Gastrocnemius medialis (tissue), 4 donors: ENCODE data around the gene EIF4E3. TPM values are rescaled to one million over a fixed set of nuclear protein-coding genes. Genes with fewer than 3 reads are reported as not detected.

ENCODE experiments used
- ATAC-seq, 2 donors: fragments of 150-250 bp; one replicate each; pipeline ENCODE4 v1.9.1; 2016
- DNase-seq, 2 donors: peaks; one replicate each; pipeline ENCODE4 v3.0.0-alpha.2; 2019
- H3K27ac ChIP-seq, 4 donors: fragments of 200-600 bp; sonication (generic); 1 replicate in 1 of 4; 2 replicates in 3 of 4; pipeline ENCODE4 v1.5.1; 2016 to 2018; ENCODE audit warnings: mild to moderate bottlenecking in 2 of 4, moderate library complexity in 1 of 4
- H3K27me3 ChIP-seq, 3 donors: fragments of 200-600 bp; sonication (generic) in 2 of 3; 1 replicate in 1 of 3; 2 replicates in 2 of 3; pipeline versions ENCODE4 v1.5.1 to v1.6.0; 2016 to 2019; ENCODE audit warnings: mild to moderate bottlenecking in 1 of 3, moderate library complexity in 1 of 3
- H3K36me3 ChIP-seq, 2 donors: fragments of 200-600 bp; sonication (generic) in 1 of 2; one replicate each; pipeline ENCODE4 v1.5.1; 2017 to 2018
- H3K4me1 ChIP-seq, 2 donors: fragments of 200-600 bp; sonication (generic) in 1 of 2; one replicate each; pipeline ENCODE4 v1.5.1; 2016 to 2017; ENCODE audit warnings: mild to moderate bottlenecking in 2 of 2
- H3K4me3 ChIP-seq, 4 donors: fragments of 200-600 bp; sonication (generic) in 3 of 4; 1 replicate in 1 of 4; 2 replicates in 3 of 4; pipeline ENCODE4 v1.5.1; 2016 to 2019; ENCODE audit warnings: mild to moderate bottlenecking in 2 of 4
- H3K9me3 ChIP-seq, 3 donors: fragments of 200-600 bp; sonication (generic) in 2 of 3; 1 replicate in 1 of 3; 2 replicates in 2 of 3; pipeline ENCODE4 v1.5.1; 2016 to 2019
- POLR2A ChIP-seq, 2 donors: fragments of 450-650 bp; IDR thresholded peaks; one replicate each; pipeline ENCODE4 v1.6.1; 2017; ENCODE audit warnings: antibody characterized with exemption in 2 of 2, mild to moderate bottlenecking in 2 of 2, moderate library complexity in 2 of 2
- in situ Hi-C, 4 donors: fragments of 200-750 bp; cut with MboI; loops; one replicate each; pipeline versions ENCODE4 v1.15.0 to v1.8.0; 2017; ENCODE audit warnings: low sequenced_read_pairs in 4 of 4
- intact Hi-C: fragments of 100-400 bp; cut with DNase I; formaldehyde crosslinking; loops from one replicate; pipeline ENCODE4 v1.15.1; 2023; ENCODE audit warnings: low total_unique reads
- total RNA-seq, 4 donors: library from RNA; depleted of rRNA; stranded (reverse); fragments of >200 nt; gene quantifications; one replicate each; pipeline versions ENCODE4 v1.1.0 to v1.2.3, GENCODE V29; 2016
- TF ChIP-seq, protein P1 (sequence below), 5 experiments: fragments of 450-650 bp in 3 of 5; fragments of 200-600 bp in 2 of 5; sonication (generic) in 2 of 5; IDR thresholded peaks in 4 of 5; conservative IDR thresholded peaks in 1 of 5; 1 replicate in 4 of 5; 2 replicates in 1 of 5; pipeline ENCODE4 v1.5.1; 2016 to 2019; ENCODE audit warnings: antibody characterized with exemption in 5 of 5, mild to moderate bottlenecking in 3 of 5, moderate library complexity in 3 of 5

EIF4E3 gene
- total RNA-seq, 4 donors from 2014 or later: 25.0 to 51.0 (median 42.8) TPM

- TF ChIP-seq, protein P1, sequence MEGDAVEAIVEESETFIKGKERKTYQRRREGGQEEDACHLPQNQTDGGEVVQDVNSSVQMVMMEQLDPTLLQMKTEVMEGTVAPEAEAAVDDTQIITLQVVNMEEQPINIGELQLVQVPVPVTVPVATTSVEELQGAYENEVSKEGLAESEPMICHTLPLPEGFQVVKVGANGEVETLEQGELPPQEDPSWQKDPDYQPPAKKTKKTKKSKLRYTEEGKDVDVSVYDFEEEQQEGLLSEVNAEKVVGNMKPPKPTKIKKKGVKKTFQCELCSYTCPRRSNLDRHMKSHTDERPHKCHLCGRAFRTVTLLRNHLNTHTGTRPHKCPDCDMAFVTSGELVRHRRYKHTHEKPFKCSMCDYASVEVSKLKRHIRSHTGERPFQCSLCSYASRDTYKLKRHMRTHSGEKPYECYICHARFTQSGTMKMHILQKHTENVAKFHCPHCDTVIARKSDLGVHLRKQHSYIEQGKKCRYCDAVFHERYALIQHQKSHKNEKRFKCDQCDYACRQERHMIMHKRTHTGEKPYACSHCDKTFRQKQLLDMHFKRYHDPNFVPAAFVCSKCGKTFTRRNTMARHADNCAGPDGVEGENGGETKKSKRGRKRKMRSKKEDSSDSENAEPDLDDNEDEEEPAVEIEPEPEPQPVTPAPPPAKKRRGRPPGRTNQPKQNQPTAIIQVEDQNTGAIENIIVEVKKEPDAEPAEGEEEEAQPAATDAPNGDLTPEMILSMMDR (IDR thresholded peaks at IDR 0.05 in 4 of 5, conservative IDR thresholded peaks at IDR 0.05 in 1 of 5): no peak
- TF ChIP-seq POLR2A (IDR thresholded peaks at IDR 0.05): no peak
- Histone ChIP-seq H3K27me3 (no peaks in the 10 kb centered on the region), H3K27ac (no peak overlapping the region), H3K36me3 (no peaks in the 10 kb centered on the region), H3K4me1 (peaks cover 0 to 14% of the 10 kb centered on the region in 2 donors), H3K9me3 (no peaks in the 10 kb centered on the region), H3K4me3 (no peak overlapping the region)
- peak in 1 of 2 donors; percentile 58 for ATAC-seq
- intact Hi-C loops: no loop called here
- DNase-seq: no peak
- in situ Hi-C loops: loop anchor here in 3 of 4 donors (25.0 kb wide), 2 partner anchors 1107 to 1382 kb away; no protein-coding TSS in a partner anchor
Measured at GRCh38 chr3:71704915-71705314, 20.3 kb downstream of the EIF4E3 start.

DNA sequence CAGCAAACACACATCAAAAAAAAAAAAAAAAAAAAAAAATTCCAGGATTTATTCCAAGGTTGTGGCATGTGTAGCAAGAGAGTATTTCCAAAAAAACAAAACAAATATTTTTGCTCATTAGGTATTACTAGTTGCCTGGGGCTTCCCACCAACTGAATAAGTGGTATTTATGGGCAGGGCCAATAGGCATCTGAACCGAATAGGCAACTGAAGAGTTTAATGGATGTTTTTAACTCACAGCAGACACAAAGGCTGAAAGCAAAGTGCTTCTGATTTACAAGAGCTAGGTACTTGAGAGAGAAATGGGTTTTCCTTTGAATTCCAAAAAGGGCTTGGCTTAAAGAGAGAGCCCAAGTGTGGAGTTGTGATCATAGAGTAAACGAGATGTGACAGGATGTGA is 21.4 kb downstream of the EIF4E3 start:
- Histone ChIP-seq H3K36me3 (no peaks in the 10 kb centered on the region), H3K27ac (no peak overlapping the region), H3K4me1 (peaks cover 0 to 14% of the 10 kb centered on the region in 2 donors), H3K9me3 (no peaks in the 10 kb centered on the region), H3K4me3 (no peak overlapping the region), H3K27me3 (no peaks in the 10 kb centered on the region)
- DNase-seq (no peak), ATAC-seq (no peak)
- intact Hi-C loops (no loop called here), in situ Hi-C loops (loop anchor here in 3 of 4 donors (25.0 kb wide), 2 partner anchors 1109 to 1384 kb away; no protein-coding TSS in a partner anchor)
- no peak for TF ChIP-seq POLR2A (IDR thresholded peaks at IDR 0.05)

- no peaks in the 10 kb centered on the region for H3K9me3 ChIP-seq
- no peak for DNase-seq
- in situ Hi-C loops (loop anchor here in 3 of 4 donors (25.0 kb wide), 2 partner anchors 1110 to 1385 kb away; no protein-coding TSS in a partner anchor), intact Hi-C loops (no loop called here)
- TF ChIP-seq, protein P1 (IDR thresholded peaks at IDR 0.05 in 4 of 5, conservative IDR thresholded peaks at IDR 0.05 in 1 of 5): no peak
- no peak for TF ChIP-seq POLR2A (IDR thresholded peaks at IDR 0.05)
- no peak overlapping the region for H3K4me3 ChIP-seq
- H3K27ac ChIP-seq: no peak overlapping the region
- H3K36me3 ChIP-seq: no peaks in the 10 kb centered on the region
- H3K4me1 ChIP-seq: peaks cover 0 to 14% of the 10 kb centered on the region in 2 donors
- no peaks in the 10 kb centered on the region for H3K27me3 ChIP-seq
- ATAC-seq: no peak
Measured at GRCh38 chr3:71702131-71703024, 22.8 kb downstream of the EIF4E3 start.

DNA sequence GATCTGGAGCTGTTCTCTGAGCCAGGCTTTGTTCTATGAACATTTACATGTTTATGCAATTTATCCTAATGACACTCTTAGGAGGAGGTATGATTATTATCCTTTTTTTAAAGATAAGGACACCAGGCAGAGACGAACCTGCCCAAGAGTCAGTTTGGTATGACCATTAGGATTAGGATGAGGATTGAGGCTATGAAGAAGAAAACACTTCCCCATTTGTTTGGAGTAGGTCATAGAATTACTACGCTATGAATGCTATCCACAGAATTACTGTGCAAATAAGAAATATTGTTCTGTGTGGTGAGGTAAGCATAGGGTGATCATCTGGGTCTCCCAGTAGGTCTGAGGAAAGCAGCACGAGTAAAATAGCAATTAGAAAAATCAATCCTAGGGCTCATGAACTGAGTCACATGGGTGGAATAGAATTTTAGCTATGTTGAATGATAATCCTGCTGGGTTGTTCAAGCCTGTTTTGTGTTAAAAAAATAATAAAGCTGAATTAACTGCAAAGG is 23.9 kb downstream of the EIF4E3 start:
- no peaks in the 10 kb centered on the region for H3K9me3 ChIP-seq
- TF ChIP-seq POLR2A (IDR thresholded peaks at IDR 0.05): no peak
- TF ChIP-seq, protein P1 (IDR thresholded peaks at IDR 0.05 in 4 of 5, conservative IDR thresholded peaks at IDR 0.05 in 1 of 5): no peak
- H3K27me3 ChIP-seq: no peaks in the 10 kb centered on the region
- in situ Hi-C loops (loop anchor here in 3 of 4 donors (25.0 kb wide), 2 partner anchors 1111 to 1386 kb away; no protein-coding TSS in a partner anchor), intact Hi-C loops (no loop called here)
- H3K36me3 ChIP-seq: peaks cover 0 to 3% of the 10 kb centered on the region in 2 donors
- H3K4me1 ChIP-seq: peaks cover 0 to 14% of the 10 kb centered on the region in 2 donors
- ATAC-seq: no peak
- DNase-seq: no peak
- H3K4me3 ChIP-seq: no peak overlapping the region
- H3K27ac ChIP-seq: no peak overlapping the region

DNA sequence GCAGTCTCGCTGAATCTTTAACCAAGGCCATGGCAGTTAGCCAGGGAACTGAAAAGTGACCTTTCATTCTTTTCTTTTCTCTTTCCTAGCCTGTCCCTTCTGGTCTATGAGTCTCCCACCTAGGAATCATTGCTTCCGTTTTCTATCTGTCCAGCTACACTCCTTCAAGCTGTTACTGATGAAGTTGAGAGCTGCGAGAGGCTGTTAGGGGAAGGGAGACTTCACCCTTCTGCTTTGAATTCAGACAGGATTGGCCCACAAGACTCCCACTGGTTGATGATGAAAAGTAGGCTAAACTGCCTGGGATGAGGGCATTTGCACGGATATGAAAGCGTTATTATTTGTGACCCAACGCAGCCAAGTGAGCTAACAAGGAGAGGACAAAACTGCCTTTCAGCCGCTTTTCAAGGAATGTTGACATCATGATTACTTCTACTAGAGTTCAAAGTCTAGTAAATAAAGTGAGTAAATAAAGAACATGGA is 30.2 kb downstream of the EIF4E3 start:
- H3K9me3 ChIP-seq: no peaks in the 10 kb centered on the region
- H3K4me3 ChIP-seq: no peak overlapping the region
- in situ Hi-C loops: no loop called here
- no peaks in the 10 kb centered on the region for H3K27me3 ChIP-seq
- no peak for DNase-seq
- TF ChIP-seq, protein P1 (IDR thresholded peaks at IDR 0.05 in 4 of 5, conservative IDR thresholded peaks at IDR 0.05 in 1 of 5): no peak
- TF ChIP-seq POLR2A (IDR thresholded peaks at IDR 0.05): no peak
- intact Hi-C loops: no loop called here
- no peak overlapping the region for H3K27ac ChIP-seq
- H3K4me1 ChIP-seq: peaks cover 0 to 6% of the 10 kb centered on the region in 2 donors
- no peak for ATAC-seq
- peaks cover 0 to 5% of the 10 kb centered on the region in 2 donors for H3K36me3 ChIP-seq
